ENCODE measurements around the gene TBXA2R.

DNA sequence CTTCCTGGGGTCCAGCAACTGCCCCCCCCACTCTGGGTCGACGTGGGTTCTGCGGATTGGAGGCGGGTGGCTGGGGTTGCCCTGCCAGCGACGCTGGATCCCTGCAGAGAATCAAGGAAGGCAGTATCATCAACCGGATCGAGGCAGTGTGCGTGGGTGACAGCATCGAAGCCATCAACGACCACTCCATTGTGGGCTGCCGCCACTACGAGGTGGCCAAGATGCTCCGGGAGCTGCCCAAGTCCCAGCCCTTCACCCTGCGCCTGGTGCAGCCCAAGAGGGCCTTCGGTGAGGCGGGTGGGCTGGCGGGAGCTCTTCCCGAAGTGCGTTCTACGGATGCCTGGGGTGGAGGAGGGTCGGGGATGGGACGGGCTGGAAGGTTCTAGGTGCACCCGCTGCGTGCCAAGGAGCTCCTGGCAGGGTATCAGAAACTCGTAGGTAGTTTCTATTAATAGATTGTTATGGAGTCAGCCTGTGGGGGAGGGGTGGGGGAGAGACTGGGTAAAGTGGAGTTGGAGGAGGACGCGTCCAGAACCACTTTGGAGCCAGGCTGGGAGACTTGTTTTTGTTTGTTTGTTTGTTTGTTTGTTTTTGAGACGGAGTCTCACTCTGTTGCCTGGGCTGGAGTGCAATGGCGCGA lies 19.8 kb downstream of the TBXA2R start:
- TF ChIP-seq CTCF (IDR thresholded peaks at IDR 0.05; ENCODE audit: insufficient read depth, low read length) (no peak), POLR2AphosphoS5 (IDR thresholded peaks at IDR 0.05; ENCODE audit: low read depth) (no peak), REST (IDR thresholded peaks at IDR 0.05; ENCODE audit: insufficient replicate concordance, low read depth) (no peak), GABPA (IDR thresholded peaks at IDR 0.05; ENCODE audit: low read depth) (no peak), SPI1 (IDR thresholded peaks at IDR 0.05; ENCODE audit: borderline replicate concordance, low read depth) (no peak)
